Neuron (in vitro differentiated cells): Measurements from ENCODE around the gene CLCA4.

Source experiments
- H2AFZ ChIP-seq: one replicate; pipeline ENCODE4 v1.6.1; 2013; ENCODE audit warnings: low read depth, mild to moderate bottlenecking, inconsistent platforms, low read length, moderate library complexity
- H3K27me3 ChIP-seq: one replicate; pipeline ENCODE4 v1.6.1; 2013; ENCODE audit warnings: low read length; ENCODE audit not compliant: insufficient read depth
- H3K36me3 ChIP-seq: one replicate; pipeline ENCODE4 v1.6.1; 2013; ENCODE audit warnings: low read length; ENCODE audit not compliant: insufficient read depth
- H3K4me1 ChIP-seq: one replicate; pipeline ENCODE4 v1.6.1; 2013; ENCODE audit warnings: low read length; ENCODE audit not compliant: insufficient read depth
- H3K4me3 ChIP-seq: 2 replicates; pipeline ENCODE4 v1.5.1; 2013; ENCODE audit warnings: mild to moderate bottlenecking, low read length, moderate library complexity
- H3K9me3 ChIP-seq: one replicate; pipeline ENCODE4 v1.6.1; 2013; ENCODE audit warnings: low read length

CLCA4 gene

GRCh38 chr1:86508583-86508969 is 38.3 kb upstream of the CLCA4 start:
- Histone ChIP-seq H3K4me1 (peaks cover 4% of the 10 kb centered on the region), H3K4me3 (no peak overlapping the region), H3K36me3 (no peaks in the 10 kb centered on the region), H2AFZ (no peak overlapping the region), H3K9me3 (no peaks in the 10 kb centered on the region), H3K27me3 (peaks cover 2% of the 10 kb centered on the region)

- H3K4me1 ChIP-seq, result no peaks in the 10 kb centered on the region
- H3K9me3 ChIP-seq, result no peaks in the 10 kb centered on the region
- no peaks in the 10 kb centered on the region for H3K27me3 ChIP-seq
- H3K4me3 ChIP-seq, result no peak overlapping the region
- no peaks in the 10 kb centered on the region for H3K36me3 ChIP-seq
- H2AFZ ChIP-seq, result no peak overlapping the region
Observed at GRCh38 chr1:86515597-86515996, 31.3 kb upstream of the CLCA4 start.

- H3K36me3 ChIP-seq, result no peaks in the 10 kb centered on the region
- no peaks in the 10 kb centered on the region for H3K9me3 ChIP-seq
- H2AFZ ChIP-seq, result no peak overlapping the region
- no peak overlapping the region for H3K4me3 ChIP-seq
- no peaks in the 10 kb centered on the region for H3K4me1 ChIP-seq
- no peaks in the 10 kb centered on the region for H3K27me3 ChIP-seq
Observed at GRCh38 chr1:86516335-86516734, 30.5 kb upstream of the CLCA4 start.

- H2AFZ ChIP-seq, result no peak overlapping the region
- no peak overlapping the region for H3K4me3 ChIP-seq
- no peaks in the 10 kb centered on the region for H3K9me3 ChIP-seq
- no peaks in the 10 kb centered on the region for H3K4me1 ChIP-seq
- no peaks in the 10 kb centered on the region for H3K27me3 ChIP-seq
- H3K36me3 ChIP-seq, result no peaks in the 10 kb centered on the region
Observed at GRCh38 chr1:86517336-86517735, 29.5 kb upstream of the CLCA4 start.

- Histone ChIP-seq H3K27me3 (no peaks in the 10 kb centered on the region), H3K4me1 (no peaks in the 10 kb centered on the region), H3K36me3 (no peaks in the 10 kb centered on the region), H2AFZ (no peak overlapping the region), H3K9me3 (peaks cover 3% of the 10 kb centered on the region), H3K4me3 (no peak overlapping the region)
Observed at GRCh38 chr1:86520789-86521521, 25.9 kb upstream of the CLCA4 start.

GRCh38 chr1:86521522-86521891 is 25.4 kb upstream of the CLCA4 start:
- Histone ChIP-seq H2AFZ (no peak overlapping the region), H3K4me3 (no peak overlapping the region), H3K36me3 (no peaks in the 10 kb centered on the region), H3K4me1 (no peaks in the 10 kb centered on the region), H3K27me3 (no peaks in the 10 kb centered on the region), H3K9me3 (peaks cover 3% of the 10 kb centered on the region)

- no peaks in the 10 kb centered on the region for H3K4me1 ChIP-seq
Observed at GRCh38 chr1:86522240-86522639, 24.6 kb upstream of the CLCA4 start.

GRCh38 chr1:86523670-86524354 is 23.1 kb upstream of the CLCA4 start:
- H3K9me3 ChIP-seq, result peaks cover 3% of the 10 kb centered on the region
- no peak overlapping the region for H3K4me3 ChIP-seq
- no peaks in the 10 kb centered on the region for H3K4me1 ChIP-seq
- no peaks in the 10 kb centered on the region for H3K36me3 ChIP-seq
- no peaks in the 10 kb centered on the region for H3K27me3 ChIP-seq
- H2AFZ ChIP-seq, result no peak overlapping the region

More at GRCh38 chr1:86522240-86522639, 24.6 kb upstream of the CLCA4 start:
- no peak overlapping the region for H2AFZ ChIP-seq
- H3K9me3 ChIP-seq, result peaks cover 3% of the 10 kb centered on the region
- H3K36me3 ChIP-seq, result no peaks in the 10 kb centered on the region
- no peaks in the 10 kb centered on the region for H3K27me3 ChIP-seq
- no peak overlapping the region for H3K4me3 ChIP-seq

GRCh38 chr1:86527306-86527705 is 19.6 kb upstream of the CLCA4 start:
- no peak overlapping the region for H3K4me3 ChIP-seq
- H3K9me3 ChIP-seq, result peaks cover 3% of the 10 kb centered on the region
- H3K27me3 ChIP-seq, result no peaks in the 10 kb centered on the region
- H2AFZ ChIP-seq, result no peak overlapping the region
- no peaks in the 10 kb centered on the region for H3K36me3 ChIP-seq
- no peaks in the 10 kb centered on the region for H3K4me1 ChIP-seq

- no peaks in the 10 kb centered on the region for H3K4me1 ChIP-seq
- no peaks in the 10 kb centered on the region for H3K27me3 ChIP-seq
- no peaks in the 10 kb centered on the region for H3K36me3 ChIP-seq
- H2AFZ ChIP-seq, result no peak overlapping the region
- H3K4me3 ChIP-seq, result no peak overlapping the region
- H3K9me3 ChIP-seq, result no peaks in the 10 kb centered on the region
Observed at GRCh38 chr1:86530211-86530845, 16.6 kb upstream of the CLCA4 start.

- H3K36me3 ChIP-seq, result no peaks in the 10 kb centered on the region
- no peak overlapping the region for H2AFZ ChIP-seq
- H3K4me1 ChIP-seq, result no peaks in the 10 kb centered on the region
- H3K27me3 ChIP-seq, result no peaks in the 10 kb centered on the region
- no peaks in the 10 kb centered on the region for H3K9me3 ChIP-seq
- H3K4me3 ChIP-seq, result no peak overlapping the region
Observed at GRCh38 chr1:86537928-86538695, 8.8 kb upstream of the CLCA4 start.

- H3K36me3 ChIP-seq, result no peaks in the 10 kb centered on the region
- H3K4me1 ChIP-seq, result no peaks in the 10 kb centered on the region
- H3K9me3 ChIP-seq, result no peaks in the 10 kb centered on the region
- H2AFZ ChIP-seq, result no peak overlapping the region
- H3K4me3 ChIP-seq, result no peak overlapping the region
- no peaks in the 10 kb centered on the region for H3K27me3 ChIP-seq
Observed at GRCh38 chr1:86538775-86539174, 8.1 kb upstream of the CLCA4 start.

GRCh38 chr1:86541859-86542258 is 5.0 kb upstream of the CLCA4 start:
- H3K36me3 ChIP-seq, result no peaks in the 10 kb centered on the region
- no peak overlapping the region for H3K4me3 ChIP-seq
- H3K4me1 ChIP-seq, result no peaks in the 10 kb centered on the region
- H3K27me3 ChIP-seq, result no peaks in the 10 kb centered on the region
- H2AFZ ChIP-seq, result no peak overlapping the region
- no peaks in the 10 kb centered on the region for H3K9me3 ChIP-seq
